Measurements from ENCODE around the gene HOXD12. TPM values are rescaled to one million over a fixed set of nuclear protein-coding genes. Genes with fewer than 3 reads are reported as not detected.

The HOXD12 gene
- total RNA-seq, 4 donors from 2014 or later, result not detected

DNA sequence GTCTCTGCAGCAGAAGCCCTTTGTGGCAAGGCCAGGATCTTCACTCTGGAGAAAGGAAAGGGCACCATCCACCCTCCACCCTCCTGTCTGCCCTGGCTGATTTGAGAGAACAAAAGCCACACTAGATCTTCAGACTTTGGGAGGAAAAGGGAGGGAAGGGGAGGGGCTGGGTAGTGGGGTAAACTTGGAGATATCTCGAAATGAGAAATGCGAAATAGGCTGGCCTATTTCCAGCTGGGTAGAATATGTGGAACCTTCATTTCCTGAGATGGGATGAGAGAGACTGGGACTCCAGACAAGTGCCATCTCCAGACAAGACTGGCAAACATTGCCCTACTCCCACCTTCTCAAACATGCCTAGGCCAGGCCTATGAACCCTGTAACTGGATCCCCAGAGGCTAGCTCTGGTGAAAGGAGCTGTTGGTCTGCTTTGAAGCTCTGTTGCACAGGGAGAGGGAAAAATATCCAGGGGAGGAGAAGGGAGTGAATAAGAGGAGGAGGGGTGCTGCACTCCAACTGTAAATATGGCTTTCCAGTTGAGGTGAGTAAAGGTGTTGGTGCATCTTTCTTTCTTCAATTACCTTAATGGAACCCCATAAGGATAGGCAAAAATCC lies 1.7 kb downstream of the HOXD12 start:
- Histone ChIP-seq H3K27ac (no peak overlapping the region), H3K4me1 (peaks cover 0 to 37% (median 31%) of the 10 kb centered on the region in 4 donors), H3K27me3 (peaks cover 100% of the 10 kb centered on the region), H3K36me3 (no peaks in the 10 kb centered on the region), H3K9me3 (no peaks in the 10 kb centered on the region), H3K4me3 (no peak overlapping the region)
- 33 to 49% methylated on average over 2 of the region's 2 CpGs for WGBS, 2 donors (ENCODE audit: low coverage in 1 of 2)
- in situ Hi-C loops (cut with MboI; ENCODE audit: low pct_ligation_motif_present in 1 of 4, low pct_unique_long_range_greater_than_20kb in 1 of 4, low sequenced_read_pairs in 3 of 4) (loop anchor here in 3 of 4 donors (25.0 kb wide), 2 partner anchors 711 to 1036 kb away; no protein-coding TSS in a partner anchor), intact Hi-C loops (cut with DNase I; ENCODE audit: low total_unique reads) (no loop called here)
- DNase-seq, result no peak
- TF ChIP-seq POLR2AphosphoS5 (IDR thresholded peaks at IDR 0.05), result no peak
- no peak for TF ChIP-seq POLR2A (IDR thresholded peaks at IDR 0.05)
- TF ChIP-seq, protein P1, sequence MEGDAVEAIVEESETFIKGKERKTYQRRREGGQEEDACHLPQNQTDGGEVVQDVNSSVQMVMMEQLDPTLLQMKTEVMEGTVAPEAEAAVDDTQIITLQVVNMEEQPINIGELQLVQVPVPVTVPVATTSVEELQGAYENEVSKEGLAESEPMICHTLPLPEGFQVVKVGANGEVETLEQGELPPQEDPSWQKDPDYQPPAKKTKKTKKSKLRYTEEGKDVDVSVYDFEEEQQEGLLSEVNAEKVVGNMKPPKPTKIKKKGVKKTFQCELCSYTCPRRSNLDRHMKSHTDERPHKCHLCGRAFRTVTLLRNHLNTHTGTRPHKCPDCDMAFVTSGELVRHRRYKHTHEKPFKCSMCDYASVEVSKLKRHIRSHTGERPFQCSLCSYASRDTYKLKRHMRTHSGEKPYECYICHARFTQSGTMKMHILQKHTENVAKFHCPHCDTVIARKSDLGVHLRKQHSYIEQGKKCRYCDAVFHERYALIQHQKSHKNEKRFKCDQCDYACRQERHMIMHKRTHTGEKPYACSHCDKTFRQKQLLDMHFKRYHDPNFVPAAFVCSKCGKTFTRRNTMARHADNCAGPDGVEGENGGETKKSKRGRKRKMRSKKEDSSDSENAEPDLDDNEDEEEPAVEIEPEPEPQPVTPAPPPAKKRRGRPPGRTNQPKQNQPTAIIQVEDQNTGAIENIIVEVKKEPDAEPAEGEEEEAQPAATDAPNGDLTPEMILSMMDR (IDR thresholded peaks at IDR 0.05), result no peak
- TF ChIP-seq EP300 (IDR thresholded peaks at IDR 0.05; ENCODE audit: low read depth), result no peak

DNA sequence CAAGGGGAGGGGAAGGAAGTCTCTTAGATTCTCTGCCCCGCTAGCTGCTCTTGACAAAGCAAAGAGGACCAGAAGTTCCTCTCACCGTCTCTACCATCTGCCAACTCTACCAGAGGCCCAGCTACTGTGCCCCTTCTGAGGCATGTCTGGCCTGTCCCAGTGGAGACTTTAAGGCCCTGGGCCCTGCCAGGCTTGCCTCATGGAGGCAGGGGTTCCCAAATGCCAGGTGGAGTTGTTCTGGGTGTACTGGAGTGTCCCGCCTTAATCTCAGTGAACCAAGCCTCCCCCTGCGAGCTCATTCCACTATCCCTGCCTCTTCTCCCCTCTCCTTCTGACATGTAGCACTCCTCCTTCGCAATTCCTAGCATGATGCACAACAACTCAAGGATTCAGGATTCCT lies 2.2 kb downstream of the HOXD12 start:
- no peaks in the 10 kb centered on the region for H3K36me3 ChIP-seq
- in situ Hi-C loops (cut with MboI; ENCODE audit: low pct_ligation_motif_present in 1 of 4, low pct_unique_long_range_greater_than_20kb in 1 of 4, low sequenced_read_pairs in 3 of 4) (loop anchor here in 3 of 4 donors (25.0 kb wide), 2 partner anchors 710 to 1035 kb away; no protein-coding TSS in a partner anchor), intact Hi-C loops (cut with DNase I; ENCODE audit: low total_unique reads) (loop anchor here (2.0 kb wide), 1 partner anchor 405 kb away; no protein-coding TSS in a partner anchor)
- H3K4me1 ChIP-seq, result peaks cover under 1 to 37% (median 31%) of the 10 kb centered on the region in 4 donors
- no peak for TF ChIP-seq POLR2AphosphoS5 (IDR thresholded peaks at IDR 0.05)
- TF ChIP-seq POLR2A (IDR thresholded peaks at IDR 0.05), result no peak
- TF ChIP-seq, protein P1 (IDR thresholded peaks at IDR 0.05), result no peak
- no peak for TF ChIP-seq EP300 (IDR thresholded peaks at IDR 0.05; ENCODE audit: low read depth)
- H3K27ac ChIP-seq, result no peak overlapping the region
- peaks cover 100% of the 10 kb centered on the region for H3K27me3 ChIP-seq
- 68 to 71% methylated on average over 3 to 5 of the region's 5 CpGs for WGBS, 2 donors (ENCODE audit: low coverage in 1 of 2)
- no peaks in the 10 kb centered on the region for H3K9me3 ChIP-seq
- no peak for DNase-seq
- H3K4me3 ChIP-seq, result no peak overlapping the region

DNA sequence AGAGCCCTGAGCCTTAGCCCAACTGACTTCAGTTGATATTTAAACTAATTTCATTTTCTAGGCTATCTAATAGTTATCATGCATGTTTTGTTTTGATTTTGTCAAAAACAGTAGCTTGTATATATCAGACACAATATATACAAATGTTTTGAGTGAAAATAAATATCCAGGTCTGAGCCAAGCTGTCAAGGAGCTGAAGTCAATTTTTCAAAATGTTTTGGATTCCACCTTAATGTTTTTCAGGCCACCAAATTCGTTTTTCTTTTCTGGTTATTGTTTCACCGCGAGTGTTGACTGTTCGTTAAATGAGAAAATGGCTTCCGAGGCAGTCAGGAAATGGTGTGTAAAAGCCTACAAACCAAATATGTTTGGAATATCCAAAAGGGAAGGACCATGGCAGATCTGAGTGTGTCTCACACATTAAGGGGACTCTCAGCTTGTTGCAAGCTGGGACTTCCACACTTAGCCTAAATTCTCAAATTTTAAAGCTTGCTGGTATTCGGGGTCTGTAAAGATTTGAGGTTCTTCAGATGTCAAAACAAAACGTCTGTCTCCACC lies 2.8 kb downstream of the HOXD12 start:
- no peak overlapping the region for H3K4me3 ChIP-seq
- in situ Hi-C loops (cut with MboI; ENCODE audit: low pct_ligation_motif_present in 1 of 4, low pct_unique_long_range_greater_than_20kb in 1 of 4, low sequenced_read_pairs in 3 of 4), result loop anchor here in 3 of 4 donors (25.0 kb wide), 2 partner anchors 710 to 1035 kb away; no protein-coding TSS in a partner anchor
- no peaks in the 10 kb centered on the region for H3K9me3 ChIP-seq
- H3K36me3 ChIP-seq, result no peaks in the 10 kb centered on the region
- H3K4me1 ChIP-seq, result peaks cover 4 to 37% (median 30%) of the 10 kb centered on the region in 4 donors
- 54 to 66% methylated on average over 7 of the region's 7 CpGs for WGBS, 2 donors (ENCODE audit: low coverage in 1 of 2)
- TF ChIP-seq, protein P1 (IDR thresholded peaks at IDR 0.05), result no peak
- no peak for TF ChIP-seq POLR2A (IDR thresholded peaks at IDR 0.05)
- TF ChIP-seq EP300 (IDR thresholded peaks at IDR 0.05; ENCODE audit: low read depth), result no peak
- no peak for TF ChIP-seq POLR2AphosphoS5 (IDR thresholded peaks at IDR 0.05)
- peaks cover 100% of the 10 kb centered on the region for H3K27me3 ChIP-seq
- no peak for DNase-seq
- no peak overlapping the region for H3K27ac ChIP-seq
- intact Hi-C loops (cut with DNase I; ENCODE audit: low total_unique reads), result loop anchor here (2.0 kb wide), 1 partner anchor 406 kb away; no protein-coding TSS in a partner anchor

DNA sequence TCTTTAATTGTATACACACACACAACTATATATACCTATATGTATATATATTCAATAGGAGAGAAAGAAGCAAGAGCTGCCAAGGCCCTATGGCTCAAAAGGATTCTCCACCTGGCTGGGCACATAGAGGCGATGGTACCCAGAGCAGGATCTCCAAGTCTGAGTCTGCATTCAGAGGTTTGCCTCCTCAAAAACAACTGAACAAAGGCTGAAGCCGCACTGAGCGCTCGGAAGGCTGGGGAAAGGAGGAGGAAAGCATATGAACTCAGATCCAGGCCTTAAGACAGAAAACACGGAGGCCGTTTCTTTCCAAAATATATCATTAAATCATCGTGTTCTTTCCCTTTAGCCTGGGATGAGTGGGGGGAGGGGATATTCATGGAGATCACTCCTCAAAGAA lies 3.6 kb downstream of the HOXD12 start:
- intact Hi-C loops (cut with DNase I; ENCODE audit: low total_unique reads), result loop anchor here (2.0 kb wide), 1 partner anchor 406 kb away; no protein-coding TSS in a partner anchor
- DNase-seq, result no peak
- H3K4me3 ChIP-seq, result no peak overlapping the region
- TF ChIP-seq EP300 (IDR thresholded peaks at IDR 0.05; ENCODE audit: low read depth) (no peak), POLR2AphosphoS5 (IDR thresholded peaks at IDR 0.05) (no peak), POLR2A (IDR thresholded peaks at IDR 0.05) (no peak)
- TF ChIP-seq, protein P1 (IDR thresholded peaks at IDR 0.05), result no peak
- 63 to 73% methylated on average over 7 of the region's 7 CpGs for WGBS, 2 donors (ENCODE audit: low coverage in 1 of 2)
- in situ Hi-C loops (cut with MboI; ENCODE audit: low pct_ligation_motif_present in 1 of 4, low pct_unique_long_range_greater_than_20kb in 1 of 4, low sequenced_read_pairs in 3 of 4), result loop anchor here in 3 of 4 donors (25.0 kb wide), 2 partner anchors 709 to 1034 kb away; no protein-coding TSS in a partner anchor
- no peaks in the 10 kb centered on the region for H3K36me3 ChIP-seq
- peaks cover 4 to 34% (median 25%) of the 10 kb centered on the region in 4 donors for H3K4me1 ChIP-seq
- peaks cover 98% of the 10 kb centered on the region for H3K27me3 ChIP-seq
- H3K9me3 ChIP-seq, result no peaks in the 10 kb centered on the region
- no peak overlapping the region for H3K27ac ChIP-seq

Measured in transverse colon (tissue), 4 donors.